Activated T-helper 9 cell treated with anti-CD3 and anti-CD28 coated beads, Interleukin-2, amount 50 U/mL, for 16 hours (primary cell): ENCODE results near the gene FN3KRP.
"Not testable (repeated sequence)": the region's sequence is repeated elsewhere in the genome, so short reads cannot be mapped to it uniquely, and the experiment has no call there.

Experiments
- DNase-seq: peaks from one replicate; pipeline ENCODE4 v3.0.0-alpha.2; 2020; ENCODE audit warnings: low read depth

Gene FN3KRP

GRCh38 chr17:82743344-82744219 is 27.1 kb downstream of the FN3KRP start:
- no peak for DNase-seq

DNA sequence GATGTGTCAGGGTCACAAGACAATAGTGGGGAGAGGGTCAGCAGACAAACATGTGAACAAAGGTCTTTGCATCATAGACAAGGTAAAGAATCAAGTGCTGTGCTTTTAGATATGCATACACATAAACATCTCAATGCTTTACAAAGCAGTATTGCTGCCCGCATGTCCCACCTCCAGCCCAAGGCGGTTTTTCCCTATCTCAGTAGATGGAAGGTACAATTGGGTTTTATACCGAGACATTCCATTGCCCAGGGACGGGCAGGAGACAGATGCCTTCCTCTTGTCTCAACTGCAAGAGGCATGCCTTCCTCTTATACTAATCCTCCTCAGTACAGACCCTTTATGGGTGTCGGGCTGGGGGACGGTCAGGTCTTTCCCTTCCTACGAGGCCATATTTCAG is 28.2 kb downstream of the FN3KRP start:
- DNase-seq = not testable (repeated sequence)

- DNase-seq = no peak
These were observed 29.0 kb downstream of the FN3KRP start for GRCh38 chr17:82745524-82745923.

GRCh38 chr17:82748756-82749155 is 32.2 kb downstream of the FN3KRP start:
- DNase-seq = no peak

- DNase-seq = no peak
These were observed 33.9 kb downstream of the FN3KRP start for GRCh38 chr17:82750241-82750908.

DNA sequence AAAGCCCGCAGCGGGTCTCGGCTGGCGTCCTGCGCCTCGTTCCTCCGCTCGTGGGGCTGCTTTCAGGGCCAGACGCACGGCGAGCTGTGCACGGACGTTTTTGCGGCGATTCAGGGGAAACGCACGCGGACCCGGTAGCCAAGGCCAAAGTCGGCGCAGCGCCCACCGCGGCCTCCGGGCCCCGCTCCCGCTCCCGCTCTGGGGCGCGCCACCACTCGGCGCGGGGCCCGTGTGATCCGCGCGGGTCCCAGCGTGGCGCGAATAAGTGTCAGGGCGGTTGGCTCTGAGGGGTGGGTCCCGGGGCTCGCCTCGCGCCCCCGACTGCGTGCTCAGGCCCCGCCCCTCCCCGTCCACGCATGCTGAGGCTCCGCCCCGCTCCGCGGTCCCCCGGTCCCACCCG is 34.7 kb downstream of the FN3KRP start:
- no peak for DNase-seq

DNA sequence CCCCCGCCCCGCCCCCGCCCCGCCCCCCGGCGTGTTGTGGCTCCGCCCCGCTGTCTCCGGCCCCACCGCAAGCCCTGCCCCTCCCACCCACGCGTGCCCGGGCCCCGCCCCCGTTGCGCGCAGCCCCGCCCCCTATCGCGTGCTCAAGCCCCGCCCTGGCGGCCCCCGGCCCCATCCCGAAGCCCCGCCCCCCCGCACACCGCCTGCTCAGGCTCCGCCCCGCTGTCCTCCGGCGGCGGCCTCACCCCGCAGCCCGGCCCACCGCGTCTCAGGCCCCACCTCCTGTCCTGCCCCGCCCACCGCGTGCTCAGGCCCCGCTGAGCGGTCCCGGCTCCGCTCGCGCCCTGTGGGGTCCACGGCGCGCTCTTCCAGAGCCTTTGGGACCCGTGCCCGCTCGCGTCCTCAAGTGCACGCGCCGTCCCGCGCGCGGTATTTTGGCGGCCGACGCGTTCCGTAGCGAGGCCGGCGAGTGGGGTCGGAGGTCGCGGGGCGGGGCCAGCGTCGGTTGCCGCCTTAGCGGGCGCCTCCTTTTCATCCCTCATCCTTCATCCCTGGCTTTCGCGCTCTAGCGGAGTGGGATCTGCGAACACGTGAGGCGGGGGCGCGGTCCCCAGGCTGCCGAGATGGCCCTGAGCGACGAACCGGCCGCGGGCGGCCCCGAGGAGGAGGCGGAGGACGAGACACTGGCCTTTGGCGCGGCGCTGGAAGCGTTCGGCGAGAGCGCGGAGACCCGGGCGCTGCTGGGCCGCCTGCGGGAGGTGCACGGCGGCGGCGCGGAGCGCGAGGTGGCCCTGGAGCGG is 35.3 kb downstream of the FN3KRP start, which contains the start of gene TBCD:
TSS of gene TBCD (plus strand) at position 495 of the 800 bp plus-strand sequence. CDS start at position 624, 129 bp downstream.
- DNase-seq = peak; percentile 89

DNA sequence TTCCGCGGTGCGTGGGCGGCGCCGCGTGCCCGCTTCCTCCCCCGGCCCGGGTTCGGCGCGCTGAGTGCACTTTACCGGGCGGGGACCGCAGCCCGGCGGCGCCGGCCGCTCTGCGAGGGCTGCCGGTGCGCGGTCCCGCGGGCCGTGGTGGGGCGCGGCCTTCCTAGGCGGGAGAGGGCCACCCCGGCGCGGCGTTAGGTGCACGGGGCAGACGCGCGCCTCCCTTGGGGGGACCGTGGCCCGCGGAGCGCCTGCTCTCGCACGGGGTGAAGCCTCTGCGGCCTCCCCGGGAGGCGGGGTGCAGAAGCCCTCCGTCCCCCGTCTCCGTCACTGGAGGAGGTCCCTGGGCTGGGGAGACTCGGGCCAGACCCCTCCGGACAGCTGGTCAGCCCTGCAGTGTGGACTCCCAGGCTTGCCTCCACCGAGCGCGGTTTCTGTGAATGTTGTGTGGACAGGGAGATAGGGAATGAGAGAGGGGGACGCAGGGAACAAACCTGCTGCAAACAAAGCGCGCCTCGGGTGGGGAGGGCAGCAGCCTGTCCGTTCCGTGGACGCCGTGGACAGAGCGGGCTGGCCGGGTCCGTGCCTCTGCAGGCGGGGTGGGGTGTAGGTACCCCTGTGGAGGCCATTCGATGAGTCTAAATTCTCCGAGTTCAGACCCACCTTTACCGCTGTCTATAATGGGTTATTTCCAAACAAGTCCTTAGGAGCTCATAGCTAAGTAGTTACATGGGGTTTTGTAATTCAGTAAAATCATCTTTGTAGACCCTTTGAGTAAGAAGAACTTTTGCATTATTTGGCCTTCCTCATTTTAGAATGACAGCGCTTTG is 36.1 kb downstream of the FN3KRP start:
- DNase-seq = no peak

DNA sequence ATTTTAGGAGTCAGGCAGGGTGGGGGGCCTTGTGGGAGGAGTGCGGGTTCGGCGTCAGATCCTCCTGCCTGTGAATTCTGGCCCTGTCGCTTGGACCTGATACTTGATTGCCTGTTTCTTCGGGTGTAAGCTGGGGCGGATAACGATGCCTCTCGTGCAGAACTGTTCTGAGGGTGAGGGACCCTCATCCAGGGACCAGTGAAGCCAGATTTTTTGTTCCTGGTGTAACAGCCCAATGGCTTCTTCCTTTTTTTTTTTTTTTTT is 36.6 kb downstream of the FN3KRP start:
- no peak for DNase-seq

- DNase-seq = no peak
These were observed 38.0 kb downstream of the FN3KRP start for GRCh38 chr17:82754297-82755208.

GRCh38 chr17:82756166-82756565 is 39.7 kb downstream of the FN3KRP start:
- DNase-seq = no peak

DNA sequence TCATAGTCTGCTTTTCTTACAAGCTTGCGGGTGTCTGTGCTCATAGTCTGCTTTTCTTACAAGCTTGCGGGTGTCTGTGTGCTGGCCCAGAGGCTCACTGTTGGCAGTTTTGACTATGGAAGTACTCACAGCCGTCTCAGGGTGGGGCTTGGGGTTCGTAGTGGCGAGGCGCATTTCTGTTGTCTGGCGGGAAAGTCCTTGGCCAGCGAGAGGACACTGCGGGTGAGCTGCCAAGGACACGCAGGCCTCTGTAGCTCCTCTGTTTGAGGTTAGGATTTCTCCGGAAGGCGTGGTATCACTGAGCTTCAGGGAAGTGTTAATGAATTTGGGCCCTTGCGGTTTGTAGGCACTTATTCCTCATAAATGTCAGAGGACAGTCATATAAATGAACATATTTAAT is 48.9 kb downstream of the FN3KRP start:
- no peak for DNase-seq

DNA sequence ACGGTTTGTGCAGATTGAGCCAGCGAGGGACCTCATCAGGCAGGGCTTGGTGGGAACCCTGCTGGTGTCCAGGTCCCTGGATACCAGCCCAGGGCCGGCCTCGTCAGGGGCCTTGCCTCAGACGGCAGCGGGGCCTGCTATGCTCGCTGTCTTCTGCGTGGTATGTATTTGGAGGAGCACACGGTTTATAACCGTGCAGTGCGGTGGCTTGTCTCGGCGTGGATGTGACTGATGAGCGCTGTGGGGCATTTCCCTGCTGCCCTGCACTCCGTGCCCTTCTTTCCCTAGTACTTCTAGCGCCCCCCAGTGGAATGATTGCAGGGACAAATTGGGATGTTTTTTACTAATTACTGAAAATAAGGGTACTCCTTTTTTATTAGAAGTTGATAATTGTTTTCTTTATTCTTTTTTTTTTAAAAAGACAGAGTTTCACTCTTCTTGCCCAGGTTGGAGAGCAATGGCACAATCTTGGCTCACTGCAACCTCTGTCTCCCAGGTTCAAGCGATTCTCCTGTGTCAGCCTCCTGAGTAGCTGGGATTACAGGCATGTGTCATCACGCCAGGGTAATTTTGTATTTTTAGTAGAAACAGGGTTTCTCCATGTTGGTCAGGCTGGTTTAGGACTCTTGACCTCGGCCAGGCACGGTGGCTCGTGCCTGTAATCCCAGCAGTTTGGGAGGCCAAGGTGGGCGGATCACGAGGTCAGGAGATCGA is 50.7 kb downstream of the FN3KRP start:
- DNase-seq = no peak

DNA sequence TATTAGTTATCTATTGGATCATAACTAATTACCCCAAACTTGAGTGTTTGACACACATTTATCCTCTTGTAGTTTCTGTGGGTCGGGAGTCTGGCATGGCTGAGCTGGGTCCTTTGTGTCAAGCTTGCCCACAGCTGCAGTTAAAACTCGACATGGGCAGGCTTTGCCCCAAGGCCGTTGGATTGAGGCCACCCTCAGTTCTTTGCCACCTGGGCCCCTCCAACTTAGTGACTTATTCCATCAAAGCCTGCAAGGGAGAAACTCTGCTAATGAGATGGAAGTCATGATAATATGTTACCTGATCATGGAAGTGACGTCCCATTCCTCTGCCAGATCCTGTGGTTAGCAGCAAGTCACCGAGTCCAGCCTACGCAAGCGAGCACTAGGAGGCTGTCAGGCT is 52.5 kb downstream of the FN3KRP start:
- no peak for DNase-seq

DNA sequence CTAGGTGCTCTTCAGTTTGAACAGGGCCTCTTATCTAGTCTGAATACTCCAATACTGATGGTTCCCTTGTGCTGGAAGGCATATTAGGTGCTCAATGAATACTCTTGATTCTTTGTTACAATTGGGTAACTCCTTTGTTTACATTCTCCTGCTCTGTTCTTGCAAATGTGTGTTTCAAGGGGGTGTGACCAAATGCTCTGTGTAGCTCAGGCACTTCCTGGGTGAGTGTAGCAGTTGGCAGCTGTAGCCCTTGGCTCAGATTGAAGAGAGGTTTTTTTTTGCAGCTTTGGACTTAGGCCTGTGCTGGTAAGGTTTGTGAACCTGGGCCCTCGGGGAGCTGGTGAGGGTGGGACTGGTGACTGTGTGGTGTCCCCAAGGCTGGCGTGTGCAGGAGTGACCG is 55.5 kb downstream of the FN3KRP start:
- no peak for DNase-seq

DNA sequence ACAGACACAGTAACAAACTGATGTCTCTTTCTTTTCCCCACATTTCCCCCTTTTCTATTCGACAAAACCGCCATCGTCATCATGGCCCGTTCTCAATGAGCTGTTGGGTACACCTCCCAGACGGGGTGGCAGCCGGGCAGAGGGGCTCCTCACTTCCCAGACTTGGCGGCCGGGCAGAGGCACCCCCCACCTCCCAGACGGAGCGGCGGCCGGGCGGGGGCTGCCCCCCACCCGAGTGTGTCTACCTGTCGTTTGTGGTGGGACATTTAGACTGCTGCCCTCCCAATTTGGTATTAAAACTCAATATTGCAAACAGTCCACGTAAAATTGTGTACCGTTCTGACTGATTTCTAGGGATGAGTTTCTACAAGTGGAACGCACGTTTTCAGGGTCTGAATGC is 58.0 kb downstream of the FN3KRP start:
- DNase-seq = not testable (repeated sequence)

- DNase-seq = no peak
These were observed 58.7 kb downstream of the FN3KRP start for GRCh38 chr17:82775001-82775823.

- no peak for DNase-seq
These were observed 59.9 kb downstream of the FN3KRP start for GRCh38 chr17:82776454-82776853.
